HEK293T (cell line): ENCODE results near the gene TSC1.

ENCODE experiments used
- ARNT ChIP-seq: fragments of 450-650 bp; IDR thresholded peaks from 2 replicates; pipeline ENCODE4 v1.6.1; 2017; ENCODE audit warnings: mild to moderate bottlenecking
- ELF4 ChIP-seq: fragments of 450-650 bp; IDR thresholded peaks from 2 replicates; pipeline ENCODE4 v1.6.1; 2017; ENCODE audit warnings: antibody characterized with exemption
- FOXA1 ChIP-seq: fragments of 450-650 bp; IDR thresholded peaks from 2 replicates; pipeline ENCODE4 v1.6.1; 2016; ENCODE audit warnings: mild to moderate bottlenecking
- FOXK2 ChIP-seq: fragments of 450-650 bp; IDR thresholded peaks from 2 replicates; pipeline ENCODE4 v1.6.1; 2016; ENCODE audit warnings: mild to moderate bottlenecking
- FOXM1 ChIP-seq: fragments of 450-650 bp; IDR thresholded peaks from 2 replicates; pipeline ENCODE4 v1.6.1; 2017; ENCODE audit warnings: mild to moderate bottlenecking, borderline replicate concordance
- HDGF ChIP-seq: fragments of 450-650 bp; IDR thresholded peaks from 2 replicates; pipeline ENCODE4 v1.6.1; 2017; ENCODE audit warnings: antibody characterized with exemption, borderline replicate concordance
- SP1 ChIP-seq: fragments of 450-650 bp; IDR thresholded peaks from 2 replicates; pipeline ENCODE4 v1.6.1; 2017
- SUZ12 ChIP-seq: fragments of 450-650 bp; IDR thresholded peaks from 2 replicates; pipeline ENCODE4 v1.6.1; 2016; ENCODE audit warnings: mild to moderate bottlenecking

GRCh38 chr9:132961002-132961401, 16.6 kb upstream of the TSC1 start:
- no peak for TF ChIP-seq FOXK2
- no peak for TF ChIP-seq HDGF
- TF ChIP-seq SUZ12 = no peak
- TF ChIP-seq SP1 = no peak
- TF ChIP-seq FOXM1 = no peak
- no peak for TF ChIP-seq ELF4
- TF ChIP-seq FOXA1 = no peak
- no peak for TF ChIP-seq ARNT
